HG02588 (cell line): Measurements from ENCODE around the gene RAB4A.

Experiments
- ATAC-seq: cut with Tn5 transposase; IDR thresholded peaks from one replicate; pipeline ENCODE4 v1.9.1; 2021; ENCODE audit warnings: mild to moderate bottlenecking, moderate library complexity; ENCODE audit not compliant: unreplicated experiment

RAB4A gene, protein sequence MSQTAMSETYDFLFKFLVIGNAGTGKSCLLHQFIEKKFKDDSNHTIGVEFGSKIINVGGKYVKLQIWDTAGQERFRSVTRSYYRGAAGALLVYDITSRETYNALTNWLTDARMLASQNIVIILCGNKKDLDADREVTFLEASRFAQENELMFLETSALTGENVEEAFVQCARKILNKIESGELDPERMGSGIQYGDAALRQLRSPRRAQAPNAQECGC

GRCh38 chr1:229270547-229271447 lies at the start of gene RAB4A:
Gene RAB4A, plus strand, starts transcription at chr1:229271111. Its CDS starts 229 bp downstream, at chr1:229271340.
- ATAC-seq: peak; percentile 91

- ATAC-seq: no peak
Measured at GRCh38 chr1:229222081-229222480, 48.8 kb upstream of the RAB4A start.

- ATAC-seq: no peak
Measured at GRCh38 chr1:229223498-229223897, 47.4 kb upstream of the RAB4A start.

- no peak for ATAC-seq
Measured at GRCh38 chr1:229224308-229224707, 46.6 kb upstream of the RAB4A start.

DNA sequence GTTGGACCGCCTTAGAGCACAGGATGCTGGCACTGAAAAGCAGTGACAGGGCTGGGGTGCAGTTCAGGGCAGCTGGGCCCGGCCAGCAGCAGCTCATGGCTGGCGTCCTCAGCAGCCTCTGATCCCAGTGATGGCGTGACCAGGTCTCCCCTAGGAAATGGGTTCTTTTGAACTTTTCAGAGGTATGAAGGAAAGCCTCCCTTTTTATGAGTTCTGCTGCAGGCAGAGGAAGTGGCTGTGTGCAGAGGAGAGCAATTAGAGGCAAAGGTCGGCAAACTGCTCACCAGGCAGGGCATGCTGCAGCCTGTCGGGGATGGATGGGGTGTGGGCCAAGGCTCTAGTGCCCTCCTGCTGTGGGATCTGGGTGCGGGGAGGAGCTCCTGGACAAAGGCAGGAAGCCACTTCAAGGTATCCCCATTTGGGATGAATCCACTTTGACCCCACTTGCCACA lies 45.6 kb upstream of the RAB4A start:
- no peak for ATAC-seq

- no peak for ATAC-seq
Measured at GRCh38 chr1:229226796-229227195, 44.1 kb upstream of the RAB4A start.

DNA sequence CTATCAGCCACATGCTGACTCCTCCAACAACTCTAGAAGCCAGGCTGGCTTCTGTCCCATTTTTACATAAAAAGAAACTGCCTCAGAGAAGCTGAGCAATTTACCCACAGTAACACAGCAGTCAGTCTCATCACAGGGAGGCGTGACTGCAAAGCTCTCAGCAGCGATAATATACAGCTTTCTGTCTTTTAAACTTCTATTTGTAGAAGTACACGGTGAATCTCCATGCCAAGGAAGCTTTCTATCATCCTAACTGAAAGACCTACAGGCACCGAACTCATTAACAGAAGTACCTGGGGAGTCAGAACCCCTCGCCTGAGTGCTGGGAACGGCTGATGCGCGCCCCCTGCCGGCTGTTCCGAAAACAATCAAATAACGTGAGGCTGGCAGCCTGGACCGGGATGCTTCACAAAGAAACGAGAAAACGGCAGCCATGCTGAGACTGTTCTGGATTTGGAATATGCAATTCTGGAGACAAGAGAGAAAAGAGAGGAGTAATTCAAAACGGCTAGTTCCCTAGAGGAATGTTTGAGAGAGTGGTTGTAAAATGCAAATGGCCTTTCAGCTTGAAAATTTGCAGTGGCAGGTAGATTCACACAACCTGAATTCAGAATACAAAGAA lies 43.5 kb upstream of the RAB4A start:
- no peak for ATAC-seq

- ATAC-seq: no peak
Measured at GRCh38 chr1:229228522-229228921, 42.4 kb upstream of the RAB4A start.

DNA sequence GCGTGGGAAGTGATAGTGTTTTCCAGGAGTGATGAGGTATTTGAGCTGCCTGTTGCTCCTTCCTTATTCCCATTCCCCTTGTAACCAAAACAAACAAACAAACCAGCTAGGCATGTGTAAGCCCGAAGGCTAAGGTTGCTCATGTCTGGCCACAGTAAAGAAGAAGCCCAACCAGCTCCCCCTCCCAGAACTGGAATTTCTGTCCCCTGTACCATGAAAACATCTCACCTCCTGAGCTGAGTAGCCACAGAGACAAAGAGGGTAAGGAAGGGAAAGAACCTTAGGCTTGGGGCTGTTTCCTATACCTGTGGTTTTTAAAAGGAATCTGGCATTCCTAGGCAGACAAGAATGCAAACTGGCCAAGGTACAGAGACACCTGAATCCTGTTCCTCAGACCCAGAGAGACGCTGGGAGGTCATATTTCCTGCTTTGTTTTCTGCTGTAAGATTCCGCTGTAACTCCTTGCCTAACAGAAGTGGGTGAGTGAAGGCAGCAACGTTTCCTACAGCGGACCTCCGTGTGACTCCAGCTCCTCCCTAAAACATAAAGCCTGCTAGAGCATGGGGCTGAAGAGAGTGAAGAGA lies 41.7 kb upstream of the RAB4A start:
- no peak for ATAC-seq

GRCh38 chr1:229229721-229230139 lies 41.2 kb upstream of the RAB4A start:
- no peak for ATAC-seq

DNA sequence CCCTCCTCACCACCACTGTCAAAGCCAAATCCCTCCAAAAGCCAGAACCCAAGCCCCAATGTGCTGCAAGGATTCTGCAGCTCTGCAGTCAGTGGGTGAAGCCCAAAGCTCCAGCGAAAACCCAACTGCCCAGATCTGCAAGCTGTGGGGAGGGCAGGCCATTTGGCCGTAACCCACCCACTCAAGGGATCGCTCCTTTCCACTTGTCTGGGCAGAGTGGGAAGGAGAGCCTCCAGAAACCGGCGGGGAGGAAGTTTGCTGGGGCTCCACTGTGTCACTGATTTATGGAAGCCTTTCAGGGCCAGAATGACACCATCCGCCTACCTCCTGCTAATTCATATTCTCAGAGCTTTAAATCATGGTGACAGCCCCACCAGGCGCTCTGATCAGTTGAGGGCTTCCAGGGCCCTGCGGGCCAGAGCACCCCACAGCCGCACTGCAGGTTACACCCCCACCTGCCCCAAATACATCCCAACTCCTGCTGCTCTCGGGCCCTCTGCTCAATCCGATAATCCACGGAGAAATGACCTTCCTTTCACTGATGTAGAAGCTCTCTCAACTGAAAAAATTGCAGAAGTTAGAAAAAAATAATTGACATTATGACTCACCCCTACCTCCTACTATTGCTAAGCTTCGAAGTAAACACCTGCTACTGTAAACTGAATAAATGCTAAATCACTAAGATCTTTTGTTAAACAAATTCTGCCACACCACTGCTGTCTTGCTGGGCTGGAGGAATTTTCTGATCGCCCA lies 40.6 kb upstream of the RAB4A start:
- ATAC-seq: peak; percentile 68

DNA sequence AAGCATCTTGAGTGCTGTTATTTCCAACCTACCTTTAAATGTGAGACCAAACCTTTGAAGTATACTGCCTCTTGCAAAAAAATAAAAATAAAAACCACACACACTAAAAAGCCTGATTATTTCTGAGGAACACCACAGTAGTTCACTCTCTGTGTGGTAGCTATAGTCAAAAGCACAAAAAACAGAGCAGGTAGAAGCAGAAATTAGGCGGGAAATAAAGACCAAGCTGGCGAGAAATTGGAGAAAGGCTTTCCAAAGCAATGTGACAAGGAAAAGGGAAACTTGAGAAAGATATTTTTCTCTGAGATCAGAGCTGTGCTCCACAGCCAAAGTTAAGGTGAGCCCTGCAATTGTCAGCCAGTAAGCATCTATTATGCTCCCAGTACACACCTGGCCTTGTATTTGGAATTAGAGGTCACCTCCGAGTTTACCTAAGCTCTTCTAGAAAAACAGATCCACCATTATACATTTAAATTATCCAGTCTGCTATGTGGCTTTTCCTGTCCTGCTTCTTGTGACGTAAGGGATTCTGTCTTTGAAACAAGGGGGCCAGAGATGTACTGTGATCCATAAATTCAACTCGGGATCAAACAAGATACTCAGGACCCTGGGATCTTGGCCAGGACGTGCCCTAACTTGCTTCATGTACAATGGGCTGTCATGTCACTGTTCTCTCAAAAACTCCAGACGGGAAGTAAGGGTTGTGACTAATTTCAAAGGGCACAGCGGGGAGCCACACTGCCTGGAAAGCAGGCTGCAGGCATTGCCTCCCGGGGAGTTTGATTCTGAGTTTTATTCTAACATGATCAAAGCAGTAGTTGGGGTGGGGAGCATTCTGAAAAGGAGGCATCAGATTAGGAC lies 39.8 kb upstream of the RAB4A start:
- no peak for ATAC-seq

GRCh38 chr1:229231754-229232119 lies 39.2 kb upstream of the RAB4A start:
- no peak for ATAC-seq

DNA sequence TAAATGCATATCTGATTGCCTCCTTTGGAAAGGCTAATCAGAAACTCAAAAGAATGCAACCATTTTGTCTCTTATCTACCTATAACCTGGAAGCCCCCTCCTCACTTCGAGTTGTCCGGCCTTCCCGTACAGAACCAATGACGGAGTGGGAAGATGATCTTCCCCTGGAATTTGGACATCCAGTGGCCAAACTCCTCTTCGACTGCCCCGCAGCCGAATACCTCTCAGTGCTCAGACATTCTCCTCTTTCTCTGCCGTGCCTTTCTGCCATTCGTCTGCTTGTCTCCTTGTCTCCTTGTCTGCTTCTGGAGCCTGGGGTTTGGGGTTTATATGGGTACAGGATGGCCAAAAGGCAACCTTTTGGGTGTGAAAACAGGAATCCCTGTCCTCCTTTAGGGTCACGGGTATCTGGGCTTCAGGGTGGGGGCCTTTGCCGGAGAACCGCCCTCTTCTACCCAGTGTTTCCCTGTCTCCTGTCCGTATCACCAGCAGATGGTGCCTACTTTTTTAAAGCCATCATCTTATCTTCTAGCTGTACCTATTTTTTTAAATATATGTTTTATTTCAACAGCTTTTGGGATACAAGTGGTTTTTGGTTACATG lies 35.9 kb upstream of the RAB4A start:
- ATAC-seq: no peak

DNA sequence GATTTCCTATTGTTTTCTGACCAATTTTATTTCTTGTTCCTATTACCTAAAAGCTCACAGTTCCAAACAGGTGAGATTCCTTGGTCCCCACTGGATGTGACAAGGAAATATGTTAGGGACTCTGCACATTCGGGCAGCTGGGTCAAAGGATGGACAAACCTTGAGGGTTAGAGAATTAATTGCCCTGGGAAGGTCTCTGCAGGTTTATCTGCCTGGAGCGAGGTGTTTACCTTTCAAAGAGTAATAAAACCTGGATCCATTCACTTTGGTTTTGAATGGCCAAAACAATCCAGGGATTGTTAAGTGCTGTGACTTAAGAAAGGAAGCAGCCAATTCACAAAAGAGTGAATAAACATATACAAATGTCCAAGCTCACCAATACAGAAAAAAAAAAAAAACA lies 33.6 kb upstream of the RAB4A start:
- no peak for ATAC-seq

DNA sequence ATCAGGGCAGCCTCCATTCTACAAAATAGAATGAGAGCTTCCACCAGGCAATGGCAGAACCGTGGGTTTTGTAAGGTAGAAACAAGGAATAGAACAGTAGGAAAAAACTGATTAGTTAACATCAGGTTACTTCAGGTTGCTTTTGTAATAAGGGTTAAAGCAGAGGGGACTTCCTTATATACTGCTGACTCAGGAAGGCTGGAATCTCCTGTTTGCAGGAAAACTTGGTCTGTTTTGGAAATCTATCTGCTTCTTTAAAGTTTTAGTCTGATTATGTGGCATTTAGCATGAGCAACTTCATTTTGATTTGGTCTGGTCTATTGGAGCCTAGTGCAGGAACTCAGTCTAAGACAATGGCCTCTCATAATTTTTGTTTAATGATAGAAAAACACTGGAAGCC lies 32.7 kb upstream of the RAB4A start:
- no peak for ATAC-seq

GRCh38 chr1:229238674-229239415 lies 32.1 kb upstream of the RAB4A start:
- no peak for ATAC-seq

- no peak for ATAC-seq
Measured at GRCh38 chr1:229240532-229240931, 30.4 kb upstream of the RAB4A start.

DNA sequence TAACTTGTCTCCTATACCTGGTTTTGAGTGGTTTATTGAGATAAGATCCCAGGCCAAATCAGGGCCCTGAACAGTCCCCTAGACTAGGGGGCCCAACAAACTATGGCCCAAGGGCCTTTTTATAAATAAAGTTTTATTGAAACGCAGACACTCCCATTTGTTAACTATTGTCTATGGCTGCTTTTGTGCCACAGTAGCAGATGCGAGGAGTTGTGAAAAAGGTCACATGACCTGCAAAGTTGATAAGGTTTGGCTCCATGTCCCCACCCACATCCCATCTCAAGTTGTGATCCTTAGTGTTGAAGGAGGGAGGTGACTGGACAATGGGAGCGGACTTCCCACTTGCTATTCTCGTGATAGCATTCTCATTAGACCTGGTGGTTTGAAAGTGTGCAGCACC lies 29.5 kb upstream of the RAB4A start:
- no peak for ATAC-seq
